SH-SY5Y (cell line): ENCODE data around the gene MROH7.

Experiments
- GATA2 ChIP-seq: IDR thresholded peaks from 2 replicates; pipeline ENCODE4 v1.6.1; 2011; ENCODE audit warnings: mild to moderate bottlenecking, low read depth, low read length
- GATA3 ChIP-seq: IDR thresholded peaks from 2 replicates; pipeline ENCODE4 v1.6.1; 2011; ENCODE audit warnings: low read depth, mild to moderate bottlenecking, low read length, moderate library complexity

GRCh38 chr1:54603241-54603640 is 38.3 kb upstream of the MROH7 start:
- TF ChIP-seq GATA2, result no peak
- no peak for TF ChIP-seq GATA3
